ENCODE results near the gene SRMS. TPM values are rescaled to one million over a fixed set of nuclear protein-coding genes. Genes with fewer than 3 reads are reported as not detected.

SRMS gene
- total RNA-seq, 1 experiment from 2014 or later: 3.2 TPM

- Histone ChIP-seq H3K9ac (ENCODE audit: low read length) (no peak overlapping the region), H3K36me3 (ENCODE audit: control insufficient read depth in 1 of 2, insufficient read depth in 2 of 2, low read length in 2 of 2) (no peaks in the 10 kb centered on the region), H3K79me2 (ENCODE audit: insufficient read depth, low read length) (no peaks in the 10 kb centered on the region), H4K20me1 (ENCODE audit: insufficient read depth) (no peaks in the 10 kb centered on the region), H3K9me2 (ENCODE audit: insufficient read depth) (no peaks in the 10 kb centered on the region), H3K9me3 (ENCODE audit: control insufficient read depth in 1 of 2, insufficient read depth in 1 of 2, low read depth in 1 of 2, low read length in 2 of 2) (no peaks in the 10 kb centered on the region), H3K27me3 (ENCODE audit: insufficient read depth, low read length) (no peaks in the 10 kb centered on the region), H3K4me1 (ENCODE audit: control insufficient read depth in 1 of 2, insufficient read depth in 2 of 2, low read length in 2 of 2) (peaks cover 46 to 94% of the 10 kb centered on the region in 2 experiments), H3K4me3 (replicated peaks in 1 of 2; ENCODE audit: low read depth in 1 of 2, low read length in 2 of 2) (no peak overlapping the region), H3K27ac (ENCODE audit: low read depth, low read length) (peak overlapping the region; percentile 97), H3K4me2 (ENCODE audit: low read length) (peak overlapping the region; percentile 99; the same call in 1 of the 2 replicates), H2AFZ (ENCODE audit: low read depth, low read length, poor library complexity, severe bottlenecking) (no peak overlapping the region)
- RAD21 ChIA-PET (ENCODE audit: low non-redundant PET in 1 of 2, low total read pairs in 2 of 2, uncharacterized antibody in 2 of 2, unreplicated experiment in 2 of 2): no interaction called here
- no peak for ATAC-seq
- intact Hi-C loops (cut with micrococcal nuclease): loop anchor here (2.0 to 10.0 kb wide), 8 partner anchors 33 to 435 kb away; partner anchors contain the start of genes GMEB2, TNFRSF6B and TPD52L2
- no TSS peak for BruUV-seq (replicated peaks)
- CTCF ChIA-PET: interaction anchor here (2.4 to 3.3 kb wide), 2 partner anchors 34 to 434 kb away, joined by 24 to 30 read pairs; partner anchors contain the start of gene HELZ2
- DNase-seq (ENCODE audit: low read depth, low spot score): no peak
- TF ChIP-seq ZNF274 (IDR thresholded peaks at IDR 0.05; ENCODE audit: low read depth, low read length) (no peak), FOSL1 (IDR thresholded peaks at IDR 0.05; ENCODE audit: low read depth) (no peak)
- POLR2A ChIA-PET: interaction anchor here (1.3 kb wide), 1 partner anchor 434 kb away, joined by 3 read pairs; no protein-coding TSS in a partner anchor
Observed at GRCh38 chr20:63539441-63540370, 7.8 kb downstream of the SRMS start.

- POLR2A ChIA-PET: interaction anchor here (1.3 to 3.3 kb wide), 2 partner anchors 16 to 434 kb away, joined by 3 to 9 read pairs; no protein-coding TSS in a partner anchor
- no TSS peak for BruUV-seq (replicated peaks)
- ATAC-seq: no peak
- Histone ChIP-seq H3K27me3 (ENCODE audit: insufficient read depth, low read length) (no peaks in the 10 kb centered on the region), H3K9ac (ENCODE audit: low read length) (peak overlapping the region; percentile 76; the same call in 1 of the 2 replicates), H3K79me2 (ENCODE audit: insufficient read depth, low read length) (no peaks in the 10 kb centered on the region), H4K20me1 (ENCODE audit: insufficient read depth) (no peaks in the 10 kb centered on the region), H3K9me2 (ENCODE audit: insufficient read depth) (no peaks in the 10 kb centered on the region), H2AFZ (ENCODE audit: low read depth, low read length, poor library complexity, severe bottlenecking) (no peak overlapping the region), H3K9me3 (ENCODE audit: control insufficient read depth in 1 of 2, insufficient read depth in 1 of 2, low read depth in 1 of 2, low read length in 2 of 2) (no peaks in the 10 kb centered on the region), H3K4me1 (ENCODE audit: control insufficient read depth in 1 of 2, insufficient read depth in 2 of 2, low read length in 2 of 2) (peaks cover 46 to 94% of the 10 kb centered on the region in 2 experiments), H3K4me3 (replicated peaks in 1 of 2; ENCODE audit: low read depth in 1 of 2, low read length in 2 of 2) (no peak overlapping the region), H3K36me3 (ENCODE audit: control insufficient read depth in 1 of 2, insufficient read depth in 2 of 2, low read length in 2 of 2) (no peaks in the 10 kb centered on the region), H3K4me2 (ENCODE audit: low read length) (peak overlapping the region; percentile 99), H3K27ac (ENCODE audit: low read depth, low read length) (peak overlapping the region; percentile 97)
- RAD21 ChIA-PET (ENCODE audit: low non-redundant PET in 1 of 2, low total read pairs in 2 of 2, uncharacterized antibody in 2 of 2, unreplicated experiment in 2 of 2): interaction anchor here (1.4 to 2.0 kb wide), 2 partner anchors 14 to 103 kb away, joined by 3 to 8 read pairs; no protein-coding TSS in a partner anchor
- intact Hi-C loops (cut with micrococcal nuclease): loop anchor here (2.0 to 10.0 kb wide), 8 partner anchors 34 to 436 kb away; partner anchors contain the start of genes GMEB2, TNFRSF6B and TPD52L2
- CTCF ChIA-PET: interaction anchor here (1.8 to 3.3 kb wide), 6 partner anchors 11 to 581 kb away, joined by 8 to 30 read pairs (median 16); partner anchors contain the start of genes HELZ2 and TPD52L2
- DNase-seq (ENCODE audit: low read depth, low spot score): no peak
- TF ChIP-seq SP1 (IDR thresholded peaks at IDR 0.05; ENCODE audit: low read depth): no peak
- peak; percentile 4; the same call in 1 of the 2 replicates for TF ChIP-seq POLR2AphosphoS5 (IDR thresholded peaks at IDR 0.05; ENCODE audit: low read depth, low read length)
Observed at GRCh38 chr20:63539092-63539430, 8.5 kb downstream of the SRMS start.
